ENCODE data around the gene PRKN. TPM values are rescaled to one million over a fixed set of nuclear protein-coding genes. Genes with fewer than 3 reads are reported as not detected.

Gene PRKN
- total and polyA plus RNA-seq, 9 of the 15 experiments (the other 6 are each of a cell fraction or from before 2014, with no cell fraction given): 0.03 to 0.96 (median 0.15) TPM; not detected in 2

DNA sequence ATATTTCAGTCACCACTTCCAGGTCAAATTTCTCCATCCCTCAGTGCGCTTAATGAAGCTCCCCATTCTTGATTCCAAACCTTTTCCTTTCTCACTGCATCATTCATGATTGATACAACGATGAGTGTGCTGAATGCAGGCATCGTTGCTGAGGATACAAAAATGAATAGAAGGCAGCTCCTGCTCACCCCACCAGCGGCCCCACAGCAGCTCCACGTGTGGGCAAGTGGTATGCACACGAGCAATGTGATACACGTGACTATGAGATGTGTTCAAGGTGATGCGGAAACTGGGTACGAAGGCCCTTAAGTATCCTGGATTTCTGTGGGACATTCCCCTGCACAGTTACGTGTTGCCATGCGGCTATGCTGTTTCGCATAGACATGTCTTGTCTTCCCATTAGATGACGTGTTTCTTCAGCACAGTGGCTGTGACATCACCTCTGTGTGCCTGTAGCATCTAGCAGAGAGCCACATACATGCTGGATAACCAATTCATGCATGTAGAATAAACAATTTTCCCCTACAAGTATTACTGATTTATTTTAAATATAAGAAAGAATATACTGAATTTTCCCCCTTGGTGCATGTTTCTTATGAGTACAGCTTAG is 1193.2 kb downstream of the PRKN start (continued):
- TF ChIP-seq MBD2 (IDR thresholded peaks at IDR 0.05; ENCODE audit: borderline replicate concordance, low read depth) (no peak), MITF (IDR thresholded peaks at IDR 0.05) (no peak), E4F1 (CRISPR knock-in tag; IDR thresholded peaks at IDR 0.05; ENCODE audit: borderline replicate concordance) (no peak), CREB1 (IDR thresholded peaks at IDR 0.05) (0 out of 2 replicates have a peak, but pooled peaks have one; percentile 30), CREB1 (CRISPR knock-in tag; IDR thresholded peaks at IDR 0.05) (no peak), ZNF263 (CRISPR knock-in tag; IDR thresholded peaks at IDR 0.05; ENCODE audit: borderline replicate concordance) (no peak)

DNA sequence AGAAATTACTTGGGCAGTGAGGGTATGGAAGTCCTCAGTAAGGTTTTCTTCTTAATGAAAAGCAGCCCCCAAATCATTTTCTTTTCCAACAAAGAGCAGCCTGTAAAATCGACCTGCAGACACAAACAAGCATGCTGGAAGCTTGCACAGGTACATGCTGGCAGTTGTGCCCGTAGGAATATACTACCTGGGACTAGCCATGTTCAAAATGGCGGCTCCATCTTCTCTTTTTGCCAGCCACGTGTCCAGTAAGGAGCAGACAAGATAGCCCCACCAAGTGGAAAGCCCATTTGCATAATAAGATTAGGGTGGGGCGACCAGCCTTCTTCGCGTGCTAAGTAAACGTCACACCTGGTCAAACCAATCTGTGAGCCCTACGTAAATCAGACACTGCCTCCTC is 1194.3 kb downstream of the PRKN start:
- H3K79me2 ChIP-seq (ENCODE audit: control insufficient read depth, insufficient read depth, low read length): no peaks in the 10 kb centered on the region
- FAIRE-seq (no peak), DNase-seq (ENCODE audit: extremely low read depth in 1 of 4, low spot score in 3 of 4) (peak in 1 of 4 experiments; percentile 35), ATAC-seq (peak; percentile 76)
- no peak overlapping the region for H3K9ac ChIP-seq (ENCODE audit: insufficient read depth in 1 of 2, low read depth in 2 of 2, low read length in 2 of 2)
- peak overlapping the region; percentile 35; the same call in 1 of the 2 replicates for H3K4me2 ChIP-seq (ENCODE audit: insufficient read depth, low read length)
- no peaks in the 10 kb centered on the region for H3K9me1 ChIP-seq (ENCODE audit: control insufficient read depth, insufficient read depth, low read length)
- H3K4me3 ChIP-seq: no peak overlapping the region
- H3K9me3 ChIP-seq (replicated peaks; ENCODE audit: control insufficient read depth, insufficient read depth, low read depth, low read length): no peaks in the 10 kb centered on the region
- WGBS (ENCODE audit: insufficient coverage, low coverage, missing lambda C conversion rate): 0% methylated on average over 9 of the region's 9 CpGs
- no peaks in the 10 kb centered on the region for H3K36me3 ChIP-seq (ENCODE audit: control insufficient read depth, insufficient read depth, low read length)
- H4K20me1 ChIP-seq (replicated peaks; ENCODE audit: control insufficient read depth, insufficient read depth, low read length): no peaks in the 10 kb centered on the region
- H2AFZ ChIP-seq (ENCODE audit: low read depth, low read length): peak overlapping the region; percentile 77
- no TSS peak for BruUV-seq (replicated peaks)
- no peak overlapping the region for H3K27ac ChIP-seq (ENCODE audit: extremely low read depth, low read depth, low read length)
- H3K27me3 ChIP-seq (ENCODE audit: control insufficient read depth in 2 of 2, insufficient read depth in 2 of 2, low read length in 2 of 2): peaks cover 6 to 12% of the 10 kb centered on the region in 2 experiments
- intact Hi-C loops (cut with micrococcal nuclease): no loop called here
- no peaks in the 10 kb centered on the region; a peak in 1 of 5 replicates for H3K4me1 ChIP-seq (replicated peaks in 1 of 2; ENCODE audit: control insufficient read depth in 2 of 2, insufficient read depth in 2 of 2, low read length in 2 of 2)
- in situ Hi-C loops (cut with MboI): no loop called here
- POLR2A ChIA-PET: no interaction called here
- CTCF ChIA-PET (ENCODE audit: low intra/inter-chr PET ratio): no interaction called here
- TF ChIP-seq L3MBTL2 (IDR thresholded peaks at IDR 0.05) (peak; percentile 60), GATA2 (CRISPR knock-in tag; IDR thresholded peaks at IDR 0.05) (no peak), YY1 (IDR thresholded peaks at IDR 0.05; ENCODE audit: borderline replicate concordance in 1 of 3, control insufficient read depth in 1 of 3, extremely low read depth in 1 of 3, insufficient read depth in 3 of 3, insufficient read length in 1 of 3, insufficient replicate concordance in 2 of 3, low read depth in 1 of 3, low read length in 2 of 3) (peak; percentile 16 to 62 (median 45)), ZNF609 (CRISPR knock-in tag; IDR thresholded peaks at IDR 0.05; ENCODE audit: borderline replicate concordance) (no peak), ILF3 (IDR thresholded peaks at IDR 0.05; ENCODE audit: borderline replicate concordance) (no peak)
